ENCODE data around the gene B3GALT6.
"Not testable (repeated sequence)": the region's sequence is repeated elsewhere in the genome, so short reads cannot be mapped to it uniquely, and the experiment has no call there.

The B3GALT6 gene

DNA sequence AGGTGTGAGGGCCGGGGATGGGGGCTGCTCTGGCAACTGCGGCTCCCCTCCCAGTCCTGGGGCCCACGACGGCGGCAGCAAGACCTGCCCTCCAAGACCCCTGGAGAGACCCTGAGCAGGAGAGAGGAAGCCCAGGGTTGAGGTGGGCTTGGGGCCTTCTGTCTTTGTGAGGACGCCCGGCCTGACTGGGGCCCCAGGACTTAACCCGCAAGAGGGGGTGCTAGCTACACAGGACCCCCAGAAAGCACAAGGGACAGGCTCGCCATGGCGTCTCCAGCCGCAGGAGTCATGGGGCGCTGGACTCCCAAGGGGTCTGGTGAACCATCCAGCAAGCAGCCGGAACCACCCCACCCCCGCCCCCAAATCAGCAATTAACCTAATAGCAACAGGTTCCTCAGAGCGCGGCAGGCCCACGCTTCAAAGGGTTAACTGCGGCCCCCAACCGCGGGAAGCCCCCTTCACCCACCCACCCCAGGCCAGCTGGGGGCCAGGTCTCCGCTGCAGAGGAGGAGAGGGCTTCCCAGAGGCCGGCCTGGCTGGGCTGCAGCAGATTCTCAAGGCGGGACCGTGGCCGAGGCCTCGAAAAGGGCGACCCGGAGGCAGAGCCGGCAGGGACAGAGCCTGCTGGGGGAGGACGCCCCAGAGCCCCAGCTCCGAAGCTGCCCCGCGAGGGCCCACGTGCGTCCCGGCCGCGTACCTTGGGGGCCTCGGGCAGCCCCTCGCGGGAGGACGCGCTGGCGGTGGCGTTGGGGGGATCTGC is 14.0 kb downstream of the B3GALT6 start:
- TF ChIP-seq ZNF384 (IDR thresholded peaks at IDR 0.05): no peak
- TF ChIP-seq SUZ12 (IDR thresholded peaks at IDR 0.05): no peak
- no peak for TF ChIP-seq LEF1 (IDR thresholded peaks at IDR 0.05; ENCODE audit: borderline replicate concordance)
- no peak for TF ChIP-seq FOXM1 (IDR thresholded peaks at IDR 0.05; ENCODE audit: borderline replicate concordance)
- no peak for TF ChIP-seq HDGF (IDR thresholded peaks at IDR 0.05; ENCODE audit: borderline replicate concordance)
- ChIA-PET CTCF (no interaction called here), POLR2A (no interaction called here)
- no peak for DNase-seq (ENCODE audit: extremely low spot score)

DNA sequence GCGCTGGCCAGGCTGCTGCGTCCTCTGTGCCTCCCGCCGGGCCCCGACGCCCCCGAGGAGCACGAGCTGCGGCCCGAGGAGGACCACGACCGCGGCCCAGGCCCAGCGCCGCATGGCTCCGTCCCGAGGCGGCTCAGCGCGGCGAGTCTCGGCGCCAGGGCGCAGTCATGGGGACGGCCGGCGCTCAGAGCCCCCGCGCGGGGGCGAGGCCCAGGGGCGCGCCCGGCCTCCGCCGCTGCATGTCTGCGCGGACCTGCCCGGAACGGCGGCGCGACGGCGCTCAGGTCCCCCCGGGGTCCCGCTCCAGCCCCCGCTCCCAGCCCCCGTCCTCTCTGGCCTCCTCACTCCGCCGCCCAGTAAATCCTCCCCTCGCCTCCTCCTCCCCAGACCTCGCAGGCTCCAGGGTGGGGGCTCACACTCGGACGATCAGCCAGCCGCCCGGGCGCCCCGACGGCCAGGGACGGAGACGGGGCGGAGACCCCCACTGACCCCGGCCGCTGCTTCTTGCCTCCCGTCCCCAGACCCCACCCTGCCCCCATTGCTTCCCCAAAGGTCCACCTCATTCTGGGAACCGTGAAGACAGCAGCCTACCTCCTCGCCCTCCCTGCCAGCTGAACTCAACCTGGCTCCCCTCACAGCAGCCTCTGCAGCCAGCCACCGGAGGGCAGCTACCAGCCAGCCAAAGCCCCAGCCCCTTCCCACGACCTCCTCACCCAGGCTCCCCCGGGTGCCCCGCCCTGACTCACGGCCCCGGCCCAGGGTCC is 14.7 kb downstream of the B3GALT6 start, which contains the start of gene C1QTNF12:
TSS of gene C1QTNF12 (minus strand) at position 146 of the 764 bp plus-strand sequence. CDS start at position 114, 32 bp downstream.
- ChIA-PET POLR2A (no interaction called here), CTCF (no interaction called here)
- TF ChIP-seq ELF4 (IDR thresholded peaks at IDR 0.05) (no peak), TARDBP (IDR thresholded peaks at IDR 0.05) (no peak), SP1 (IDR thresholded peaks at IDR 0.05) (no peak), ARNT (IDR thresholded peaks at IDR 0.05) (no peak), SUZ12 (IDR thresholded peaks at IDR 0.05) (no peak), CTBP1 (IDR thresholded peaks at IDR 0.05; ENCODE audit: borderline replicate concordance) (no peak), FOXA1 (IDR thresholded peaks at IDR 0.05) (no peak), FOXM1 (IDR thresholded peaks at IDR 0.05; ENCODE audit: borderline replicate concordance) (no peak), BHLHE40 (IDR thresholded peaks at IDR 0.05; ENCODE audit: borderline replicate concordance) (no peak), LEF1 (IDR thresholded peaks at IDR 0.05; ENCODE audit: borderline replicate concordance) (no peak), L3MBTL2 (conservative IDR thresholded peaks at IDR 0.05) (no peak), HDGF (IDR thresholded peaks at IDR 0.05; ENCODE audit: borderline replicate concordance) (no peak)
- no peak for DNase-seq (ENCODE audit: extremely low spot score)

DNA sequence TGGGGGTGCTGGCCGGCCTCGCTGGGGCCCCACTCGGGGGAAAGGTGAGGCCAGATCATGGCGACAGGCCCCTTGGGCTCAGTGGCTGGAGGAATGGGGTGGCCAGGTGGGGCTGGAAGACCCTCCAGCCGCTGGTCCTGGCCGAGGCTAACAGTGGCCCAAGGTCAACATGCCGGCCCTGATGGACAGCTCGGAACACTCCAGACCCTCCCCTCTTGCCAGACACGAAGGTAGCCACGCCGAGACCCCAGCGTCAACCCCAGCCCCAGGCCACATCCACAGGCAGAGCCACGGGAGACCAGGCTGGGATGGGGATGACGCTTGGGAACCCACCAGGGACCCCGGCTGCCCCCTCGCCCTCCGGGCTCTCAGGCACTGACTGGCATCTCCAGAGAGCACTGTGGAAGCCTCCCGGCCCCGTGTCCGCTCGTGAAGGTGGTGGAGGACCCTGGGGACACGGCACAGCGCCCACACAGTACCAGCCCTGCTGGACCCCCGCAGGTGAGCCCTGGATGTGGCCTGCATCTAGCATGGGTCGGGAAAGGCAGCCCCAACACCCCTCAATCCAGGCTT is 15.4 kb downstream of the B3GALT6 start:
- TF ChIP-seq, protein P1, sequence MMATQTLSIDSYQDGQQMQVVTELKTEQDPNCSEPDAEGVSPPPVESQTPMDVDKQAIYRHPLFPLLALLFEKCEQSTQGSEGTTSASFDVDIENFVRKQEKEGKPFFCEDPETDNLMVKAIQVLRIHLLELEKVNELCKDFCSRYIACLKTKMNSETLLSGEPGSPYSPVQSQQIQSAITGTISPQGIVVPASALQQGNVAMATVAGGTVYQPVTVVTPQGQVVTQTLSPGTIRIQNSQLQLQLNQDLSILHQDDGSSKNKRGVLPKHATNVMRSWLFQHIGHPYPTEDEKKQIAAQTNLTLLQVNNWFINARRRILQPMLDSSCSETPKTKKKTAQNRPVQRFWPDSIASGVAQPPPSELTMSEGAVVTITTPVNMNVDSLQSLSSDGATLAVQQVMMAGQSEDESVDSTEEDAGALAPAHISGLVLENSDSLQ (IDR thresholded peaks at IDR 0.05): no peak
- TF ChIP-seq LEF1 (IDR thresholded peaks at IDR 0.05; ENCODE audit: borderline replicate concordance) (no peak), ZNF384 (IDR thresholded peaks at IDR 0.05) (no peak), ARNT (IDR thresholded peaks at IDR 0.05) (no peak), SUZ12 (IDR thresholded peaks at IDR 0.05) (no peak)
- POLR2A ChIA-PET: interaction anchor here (1.0 kb wide), 1 partner anchor 8 kb away, joined by 4 read pairs; no protein-coding TSS in a partner anchor
- CTCF ChIA-PET: no interaction called here
- DNase-seq (ENCODE audit: extremely low spot score): no peak

DNA sequence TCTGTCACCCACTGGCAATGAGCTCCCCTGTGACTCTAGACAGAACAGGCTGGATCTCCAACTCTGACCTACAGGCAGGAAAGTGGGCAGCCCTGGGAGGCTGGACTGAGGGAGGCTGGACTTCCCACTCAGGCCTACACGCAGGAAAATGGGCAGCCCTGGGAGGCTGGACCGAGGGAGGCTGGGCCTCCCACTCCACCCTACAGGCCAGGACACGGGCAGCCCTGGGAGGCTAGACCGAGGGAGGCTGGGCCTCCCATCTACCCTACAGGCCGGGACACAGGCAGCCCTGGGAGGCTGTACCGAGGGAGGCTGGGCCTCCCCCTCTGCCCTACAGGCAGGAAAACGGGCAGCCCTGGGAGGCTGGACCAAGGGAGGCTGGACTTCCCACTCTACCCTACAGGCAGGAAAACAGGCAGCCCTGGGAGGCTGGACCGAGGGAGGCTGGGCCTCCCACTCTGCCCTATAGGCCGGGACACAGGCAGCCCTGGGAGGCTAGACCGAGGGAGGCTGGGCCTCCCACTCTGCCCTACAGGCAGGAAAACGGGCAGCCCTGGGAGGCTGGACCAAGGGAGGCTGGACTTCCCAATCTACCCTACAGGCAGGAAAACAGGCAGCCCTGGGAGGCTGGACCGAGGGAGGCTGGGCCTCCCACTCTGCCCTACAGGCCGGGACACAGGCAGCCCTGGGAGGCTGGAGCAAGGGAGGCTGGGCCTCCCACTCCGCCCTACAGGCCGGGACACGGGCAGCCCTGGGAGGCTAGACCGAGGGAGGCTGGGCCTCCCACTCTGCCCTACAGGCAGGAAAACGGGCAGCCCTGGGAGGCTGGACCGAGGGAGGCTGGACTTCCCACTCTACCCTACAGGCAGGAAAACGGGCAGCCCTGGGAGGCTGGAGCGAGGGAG is 16.2 kb downstream of the B3GALT6 start:
- DNase-seq (ENCODE audit: extremely low spot score); CTCF ChIA-PET: not testable (repeated sequence)
- POLR2A ChIA-PET: interaction anchor here (1.0 kb wide), 1 partner anchor 9 kb away, joined by 4 read pairs; no protein-coding TSS in a partner anchor

DNA sequence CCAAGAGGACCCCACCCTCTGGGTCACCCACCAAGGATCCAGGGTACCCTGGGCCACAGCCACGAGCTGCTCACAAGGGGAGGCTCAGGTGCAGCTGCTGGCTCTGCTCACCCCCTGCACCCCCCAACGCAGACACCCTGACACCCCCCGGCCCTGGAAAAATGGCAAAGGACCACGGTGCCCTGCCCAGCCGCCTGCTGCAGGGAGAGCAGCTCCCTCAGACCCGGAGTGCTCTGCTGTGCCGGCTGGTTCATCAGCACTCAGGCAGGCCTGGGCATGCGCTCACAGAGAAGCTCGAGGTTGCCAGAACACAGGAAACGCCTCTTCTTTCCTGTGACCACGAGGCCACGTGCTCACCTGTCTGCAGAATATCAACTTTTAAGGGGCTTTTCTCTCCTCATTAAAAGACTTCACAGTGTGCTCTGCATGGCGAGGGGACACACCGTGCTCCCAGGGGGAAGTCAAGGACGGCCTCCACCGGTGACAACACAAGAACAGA is 18.8 kb downstream of the B3GALT6 start:
- TF ChIP-seq ARNT (IDR thresholded peaks at IDR 0.05) (no peak), FOXM1 (IDR thresholded peaks at IDR 0.05; ENCODE audit: borderline replicate concordance) (no peak), HDGF (IDR thresholded peaks at IDR 0.05; ENCODE audit: borderline replicate concordance) (no peak), ZNF384 (IDR thresholded peaks at IDR 0.05) (no peak), TARDBP (IDR thresholded peaks at IDR 0.05) (no peak), SUZ12 (IDR thresholded peaks at IDR 0.05) (no peak), ELF4 (IDR thresholded peaks at IDR 0.05) (no peak), FOXK2 (IDR thresholded peaks at IDR 0.05) (no peak), L3MBTL2 (conservative IDR thresholded peaks at IDR 0.05) (no peak)
- ChIA-PET POLR2A (interaction anchor here (1.0 to 1.3 kb wide), 2 partner anchors 23 to 24 kb away, joined by 3 read pairs; partner anchors contain the start of gene UBE2J2), CTCF (interaction anchor here (0.7 to 1.1 kb wide), 5 partner anchors 41 to 265 kb away, joined by 3 to 4 read pairs (median 3); no protein-coding TSS in a partner anchor)
- no peak for DNase-seq (ENCODE audit: extremely low spot score)

DNA sequence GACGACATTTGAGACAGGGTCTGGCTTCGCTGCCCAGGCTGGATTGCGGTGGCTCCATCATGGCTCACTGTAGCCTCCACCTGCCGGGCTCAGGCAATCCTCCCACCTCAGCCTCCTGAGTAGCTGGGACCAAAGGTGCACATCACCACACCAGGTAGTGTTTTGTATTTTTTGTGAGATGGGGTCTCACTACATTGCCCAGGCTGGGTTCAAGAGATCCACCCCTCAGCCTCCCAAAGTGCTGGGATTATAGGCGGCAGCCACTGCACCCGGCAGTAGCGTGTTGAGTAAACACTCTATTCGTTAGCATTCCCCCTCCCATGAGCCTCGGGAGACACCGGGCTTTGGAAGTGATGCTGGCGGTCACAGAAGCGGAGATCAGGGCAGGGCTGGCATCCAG is 21.3 kb downstream of the B3GALT6 start:
- no peak for DNase-seq (ENCODE audit: extremely low spot score)
- no peak for TF ChIP-seq SUZ12 (IDR thresholded peaks at IDR 0.05)
- no peak for TF ChIP-seq L3MBTL2 (conservative IDR thresholded peaks at IDR 0.05)
- no peak for TF ChIP-seq ELF4 (IDR thresholded peaks at IDR 0.05)
- no peak for TF ChIP-seq CTBP1 (IDR thresholded peaks at IDR 0.05; ENCODE audit: borderline replicate concordance)
- no peak for TF ChIP-seq FOXK2 (IDR thresholded peaks at IDR 0.05)
- no peak for TF ChIP-seq ARNT (IDR thresholded peaks at IDR 0.05)
- TF ChIP-seq FOXM1 (IDR thresholded peaks at IDR 0.05; ENCODE audit: borderline replicate concordance): no peak
- no peak for TF ChIP-seq SP1 (IDR thresholded peaks at IDR 0.05)
- TF ChIP-seq BHLHE40 (IDR thresholded peaks at IDR 0.05; ENCODE audit: borderline replicate concordance): no peak
- no peak for TF ChIP-seq NFRKB (IDR thresholded peaks at IDR 0.05)
- TF ChIP-seq LEF1 (IDR thresholded peaks at IDR 0.05; ENCODE audit: borderline replicate concordance): no peak
- no peak for TF ChIP-seq HDGF (IDR thresholded peaks at IDR 0.05; ENCODE audit: borderline replicate concordance)
- TF ChIP-seq TARDBP (IDR thresholded peaks at IDR 0.05): no peak
- TF ChIP-seq FOXA1 (IDR thresholded peaks at IDR 0.05): no peak
- TF ChIP-seq, protein P1 (IDR thresholded peaks at IDR 0.05): no peak
- no peak for TF ChIP-seq ZNF384 (IDR thresholded peaks at IDR 0.05)
- POLR2A ChIA-PET: no interaction called here
- CTCF ChIA-PET: no interaction called here

All from HEK293T (cell line).